COLO668 (cell line): ENCODE measurements around the gene ZNF385D.

Source experiments
- DNase-seq: peaks from one replicate; lab custom pipeline; 2025; ENCODE audit not compliant: unreplicated experiment; lab: John Stamatoyannopoulos, UW

The ZNF385D gene

GRCh38 chr3:21750831-21751391 is at the start of gene ZNF385D:
TSS of gene ZNF385D (minus strand) at chr3:21751210. CDS start at chr3:21750916, 294 bp downstream.
- DNase-seq: no peak

- DNase-seq: no peak
These were observed 47.5 kb upstream of the ZNF385D start for GRCh38 chr3:21798356-21799088.

- no peak for DNase-seq
These were observed 44.9 kb upstream of the ZNF385D start for GRCh38 chr3:21795921-21796320.

GRCh38 chr3:21795152-21795837 is 44.3 kb upstream of the ZNF385D start:
- DNase-seq: peak; percentile 1

GRCh38 chr3:21794291-21794690 is 43.3 kb upstream of the ZNF385D start:
- DNase-seq: no peak

- DNase-seq: peak; percentile 5
These were observed 41.2 kb upstream of the ZNF385D start for GRCh38 chr3:21792176-21792575.

GRCh38 chr3:21791356-21791755 is 40.3 kb upstream of the ZNF385D start:
- DNase-seq: no peak

- DNase-seq: no peak
These were observed 39.5 kb upstream of the ZNF385D start for GRCh38 chr3:21790466-21790865.

- DNase-seq: no peak
These were observed 38.7 kb upstream of the ZNF385D start for GRCh38 chr3:21789730-21790129.

GRCh38 chr3:21786438-21786797 is 35.4 kb upstream of the ZNF385D start:
- no peak for DNase-seq

- no peak for DNase-seq
These were observed 34.9 kb upstream of the ZNF385D start for GRCh38 chr3:21785765-21786437.

GRCh38 chr3:21783839-21784238 is 32.8 kb upstream of the ZNF385D start:
- DNase-seq: no peak

- no peak for DNase-seq
These were observed 30.3 kb upstream of the ZNF385D start for GRCh38 chr3:21781355-21781754.

GRCh38 chr3:21779909-21780308 is 28.9 kb upstream of the ZNF385D start:
- no peak for DNase-seq

GRCh38 chr3:21778715-21779114 is 27.7 kb upstream of the ZNF385D start:
- DNase-seq: no peak

GRCh38 chr3:21777821-21778220 is 26.8 kb upstream of the ZNF385D start:
- no peak for DNase-seq

- no peak for DNase-seq
These were observed 15.0 kb upstream of the ZNF385D start for GRCh38 chr3:21766002-21766401.

- DNase-seq: no peak
These were observed 4.9 kb upstream of the ZNF385D start for GRCh38 chr3:21755896-21756295.

- DNase-seq: no peak
These were observed 3.8 kb upstream of the ZNF385D start for GRCh38 chr3:21754839-21755238.

GRCh38 chr3:21752749-21753347 is 1.8 kb upstream of the ZNF385D start:
- peak; percentile 1 for DNase-seq

GRCh38 chr3:21751886-21752285 is 876 bp upstream of the ZNF385D start:
- no peak for DNase-seq
